ENCODE measurements around the gene PYGB. TPM values are rescaled to one million over a fixed set of nuclear protein-coding genes. Genes with fewer than 3 reads are reported as not detected.
A peak's percentile ranks its signal among the peaks of the same experiment; 100 is the strongest.

Gene PYGB
- total RNA-seq, 4 donors from 2014 or later = 71.6 to 119 (median 78.6) TPM

GRCh38 chr20:25291432-25292133 is 43.7 kb downstream of the PYGB start:
- TF ChIP-seq POLR2A (IDR thresholded peaks at IDR 0.05) = no peak
- no peak for TF ChIP-seq EP300 (IDR thresholded peaks at IDR 0.05)
- TF ChIP-seq CTCF (IDR thresholded peaks at IDR 0.05) = no peak
- H3K4me3 ChIP-seq = no peak overlapping the region
- H3K9me3 ChIP-seq = no peaks in the 10 kb centered on the region
- H3K27ac ChIP-seq = no peak overlapping the region
- 84 to 88% methylated on average over 19 to 26 of the region's 26 CpGs for WGBS, 2 donors
- no peaks in the 10 kb centered on the region for H3K27me3 ChIP-seq
- peaks cover 0 to 72% (median 24%) of the 10 kb centered on the region in 3 donors for H3K36me3 ChIP-seq
- peaks cover 0 to 26% (median 15%) of the 10 kb centered on the region in 4 donors for H3K4me1 ChIP-seq
- DNase-seq (ENCODE audit: low spot score in 2 of 2) = no peak

- H3K36me3 ChIP-seq = peaks cover 0 to 72% (median 24%) of the 10 kb centered on the region in 3 donors
- H3K27ac ChIP-seq = no peak overlapping the region
- H3K4me3 ChIP-seq = no peak overlapping the region
Measured at GRCh38 chr20:25292176-25292891, 44.4 kb downstream of the PYGB start.

GRCh38 chr20:25293507-25293906 is 45.6 kb downstream of the PYGB start:
- Histone ChIP-seq H3K27ac (peak overlapping the region in 1 of 4 donors; percentile 59), H3K36me3 (peaks cover 0 to 72% (median 21%) of the 10 kb centered on the region in 3 donors)
- 81 to 90% methylated on average over 10 of the region's 10 CpGs for WGBS, 2 donors

More at GRCh38 chr20:25292176-25292891, 44.4 kb downstream of the PYGB start:
- 89% methylated on average over 33 of the region's 35 CpGs for WGBS, 2 donors
- no peak for DNase-seq (ENCODE audit: low spot score in 2 of 2)
- no peaks in the 10 kb centered on the region for H3K9me3 ChIP-seq
- TF ChIP-seq CTCF (IDR thresholded peaks at IDR 0.05) (no peak), POLR2A (IDR thresholded peaks at IDR 0.05) (no peak), EP300 (IDR thresholded peaks at IDR 0.05) (no peak)
- peaks cover 0 to 33% (median 21%) of the 10 kb centered on the region in 4 donors for H3K4me1 ChIP-seq
- H3K27me3 ChIP-seq = no peaks in the 10 kb centered on the region

GRCh38 chr20:25293910-25294458 is 46.1 kb downstream of the PYGB start:
- no peak for DNase-seq (ENCODE audit: low spot score in 2 of 2)
- no peaks in the 10 kb centered on the region for H3K27me3 ChIP-seq
- peaks cover 0 to 41% (median 23%) of the 10 kb centered on the region in 4 donors for H3K4me1 ChIP-seq
- H3K27ac ChIP-seq = peak overlapping the region in 2 of 4 donors; percentile 59 to 81
- 87 to 93% methylated on average over 10 to 13 of the region's 13 CpGs for WGBS, 2 donors
- TF ChIP-seq CTCF (IDR thresholded peaks at IDR 0.05) (no peak), POLR2A (IDR thresholded peaks at IDR 0.05) (no peak), EP300 (IDR thresholded peaks at IDR 0.05) (no peak)
- H3K4me3 ChIP-seq = no peak overlapping the region
- H3K36me3 ChIP-seq = peaks cover 0 to 72% (median 16%) of the 10 kb centered on the region in 3 donors
- no peaks in the 10 kb centered on the region for H3K9me3 ChIP-seq

More at GRCh38 chr20:25293507-25293906, 45.6 kb downstream of the PYGB start:
- no peaks in the 10 kb centered on the region for H3K27me3 ChIP-seq
- no peak overlapping the region for H3K4me3 ChIP-seq
- H3K9me3 ChIP-seq = no peaks in the 10 kb centered on the region
- DNase-seq (ENCODE audit: low spot score in 2 of 2) = no peak
- peaks cover 0 to 41% (median 23%) of the 10 kb centered on the region in 4 donors for H3K4me1 ChIP-seq
- no peak for TF ChIP-seq CTCF (IDR thresholded peaks at IDR 0.05)
- no peak for TF ChIP-seq EP300 (IDR thresholded peaks at IDR 0.05)
- TF ChIP-seq POLR2A (IDR thresholded peaks at IDR 0.05) = no peak

All from tibial nerve (tissue), 4 donors.